Stimulated activated memory B cell treated with anti-CD40 and anti-IgM and Interleukin-4, amounts not matched to agents 10 μg/mL and 1 μg/mL and 100 μg/mL, for 72 hours (primary cell): Measurements from ENCODE around the gene KLF5.
"Not testable (repeated sequence)": the region's sequence is repeated elsewhere in the genome, so short reads cannot be mapped to it uniquely, and the experiment has no call there.

Experiments used
- ATAC-seq: fragments of 150-1000 bp; cut with Tn5 transposase; 2 replicates; pipeline ENCODE4 v1.10.0; 2021
- H3K27ac Mint-ChIP-seq: one replicate; pipeline ENCODE4 v1.8.0; 2022; ENCODE audit warnings: mild to moderate bottlenecking, mixed read lengths
- H3K27me3 Mint-ChIP-seq: one replicate; pipeline ENCODE4 v1.8.0; 2022; ENCODE audit warnings: mixed read lengths
- H3K36me3 Mint-ChIP-seq: one replicate; pipeline ENCODE4 v1.8.0; 2022; ENCODE audit warnings: mixed read lengths
- H3K4me1 Mint-ChIP-seq: one replicate; pipeline ENCODE4 v1.8.0; 2022; ENCODE audit warnings: mixed read lengths
- H3K4me3 Mint-ChIP-seq: one replicate; pipeline ENCODE4 v1.8.0; 2022; ENCODE audit warnings: mild to moderate bottlenecking, moderate library complexity, mixed read lengths
- H3K9me3 Mint-ChIP-seq: one replicate; pipeline ENCODE4 v1.8.0; 2022; ENCODE audit warnings: mixed read lengths

Gene KLF5

GRCh38 chr13:73058736-73059459, at the start of gene KLF5:
TSS of gene KLF5 (plus strand) at chr13:73059005. CDS start at chr13:73059328, 323 bp downstream.
- peak within 1 kb of the TSS; percentile 78 for H3K4me3 Mint-ChIP-seq
- peak within 1 kb of the TSS; percentile 36 for H3K27ac Mint-ChIP-seq
- peaks cover 36% of the 10 kb centered on the region for H3K27me3 Mint-ChIP-seq
- H3K4me1 Mint-ChIP-seq: peaks cover 16% of the 10 kb centered on the region
- H3K9me3 Mint-ChIP-seq: no peaks in the 10 kb centered on the region
- no peaks in the 10 kb centered on the region for H3K36me3 Mint-ChIP-seq
- peak; percentile 99 for ATAC-seq

- Mint-ChIP-seq H3K36me3 (peaks cover 61% of the 10 kb centered on the region), H3K27me3 (no peaks in the 10 kb centered on the region), H3K9me3 (no peaks in the 10 kb centered on the region), H3K27ac (no peak overlapping the region), H3K4me1 (no peaks in the 10 kb centered on the region), H3K4me3 (no peak overlapping the region)
- ATAC-seq: no peak
Measured at GRCh38 chr13:73011751-73012150, 47.1 kb upstream of the KLF5 start.

- ATAC-seq: no peak
- Mint-ChIP-seq H3K27ac (no peak overlapping the region), H3K4me1 (no peaks in the 10 kb centered on the region), H3K27me3 (no peaks in the 10 kb centered on the region), H3K9me3 (no peaks in the 10 kb centered on the region), H3K4me3 (no peak overlapping the region), H3K36me3 (peaks cover 64% of the 10 kb centered on the region)
Measured at GRCh38 chr13:73015805-73016204, 43.0 kb upstream of the KLF5 start.

- no peak for ATAC-seq
Measured at GRCh38 chr13:73018336-73018735, 40.5 kb upstream of the KLF5 start.

GRCh38 chr13:73025217-73026012, 33.4 kb upstream of the KLF5 start:
- no peak for ATAC-seq
- Mint-ChIP-seq H3K4me3 (no peak overlapping the region), H3K9me3 (no peaks in the 10 kb centered on the region), H3K27me3 (no peaks in the 10 kb centered on the region), H3K4me1 (no peaks in the 10 kb centered on the region), H3K27ac (no peak overlapping the region), H3K36me3 (peaks cover 6% of the 10 kb centered on the region)

More at GRCh38 chr13:73018336-73018735, 40.5 kb upstream of the KLF5 start:
- Mint-ChIP-seq H3K27me3 (no peaks in the 10 kb centered on the region), H3K4me1 (no peaks in the 10 kb centered on the region), H3K36me3 (peaks cover 50% of the 10 kb centered on the region), H3K9me3 (no peaks in the 10 kb centered on the region), H3K4me3 (no peak overlapping the region), H3K27ac (no peak overlapping the region)

GRCh38 chr13:73034901-73035300, 23.9 kb upstream of the KLF5 start:
- H3K9me3 Mint-ChIP-seq: no peaks in the 10 kb centered on the region
- no peak overlapping the region for H3K27ac Mint-ChIP-seq
- no peak overlapping the region for H3K4me3 Mint-ChIP-seq
- ATAC-seq: no peak
- H3K4me1 Mint-ChIP-seq: no peaks in the 10 kb centered on the region
- H3K27me3 Mint-ChIP-seq: no peaks in the 10 kb centered on the region
- no peaks in the 10 kb centered on the region for H3K36me3 Mint-ChIP-seq

- H3K4me1 Mint-ChIP-seq: no peaks in the 10 kb centered on the region
- no peaks in the 10 kb centered on the region for H3K27me3 Mint-ChIP-seq
- H3K27ac Mint-ChIP-seq: no peak overlapping the region
- no peaks in the 10 kb centered on the region for H3K9me3 Mint-ChIP-seq
- no peak for ATAC-seq
- no peaks in the 10 kb centered on the region for H3K36me3 Mint-ChIP-seq
- H3K4me3 Mint-ChIP-seq: no peak overlapping the region
Measured at GRCh38 chr13:73035660-73036059, 23.1 kb upstream of the KLF5 start.

- Mint-ChIP-seq H3K9me3 (no peaks in the 10 kb centered on the region), H3K27me3 (no peaks in the 10 kb centered on the region), H3K27ac (no peak overlapping the region), H3K4me1 (no peaks in the 10 kb centered on the region), H3K36me3 (no peaks in the 10 kb centered on the region), H3K4me3 (no peak overlapping the region)
- ATAC-seq: no peak
Measured at GRCh38 chr13:73036566-73036965, 22.2 kb upstream of the KLF5 start.

GRCh38 chr13:73038064-73038463, 20.7 kb upstream of the KLF5 start:
- no peaks in the 10 kb centered on the region for H3K36me3 Mint-ChIP-seq
- ATAC-seq: no peak
- H3K4me3 Mint-ChIP-seq: no peak overlapping the region
- H3K4me1 Mint-ChIP-seq: no peaks in the 10 kb centered on the region
- H3K27ac Mint-ChIP-seq: no peak overlapping the region
- no peaks in the 10 kb centered on the region for H3K9me3 Mint-ChIP-seq
- H3K27me3 Mint-ChIP-seq: no peaks in the 10 kb centered on the region

- H3K36me3 Mint-ChIP-seq: no peaks in the 10 kb centered on the region
- H3K4me1 Mint-ChIP-seq: no peaks in the 10 kb centered on the region
- H3K9me3 Mint-ChIP-seq: no peaks in the 10 kb centered on the region
Measured at GRCh38 chr13:73039201-73040108, 19.4 kb upstream of the KLF5 start.

GRCh38 chr13:73040484-73040883, 18.3 kb upstream of the KLF5 start:
- no peaks in the 10 kb centered on the region for H3K27me3 Mint-ChIP-seq
- ATAC-seq: no peak
- H3K27ac Mint-ChIP-seq: no peak overlapping the region
- H3K4me1 Mint-ChIP-seq: no peaks in the 10 kb centered on the region
- no peaks in the 10 kb centered on the region for H3K36me3 Mint-ChIP-seq
- H3K9me3 Mint-ChIP-seq: no peaks in the 10 kb centered on the region
- H3K4me3 Mint-ChIP-seq: no peak overlapping the region

More at GRCh38 chr13:73039201-73040108, 19.4 kb upstream of the KLF5 start:
- H3K27ac Mint-ChIP-seq: no peak overlapping the region
- no peak for ATAC-seq
- no peak overlapping the region for H3K4me3 Mint-ChIP-seq
- no peaks in the 10 kb centered on the region for H3K27me3 Mint-ChIP-seq

- Mint-ChIP-seq H3K4me1 (no peaks in the 10 kb centered on the region), H3K4me3 (no peak overlapping the region), H3K36me3 (no peaks in the 10 kb centered on the region), H3K27me3 (no peaks in the 10 kb centered on the region), H3K27ac (no peak overlapping the region), H3K9me3 (no peaks in the 10 kb centered on the region)
- ATAC-seq: no peak
Measured at GRCh38 chr13:73040968-73041596, 17.7 kb upstream of the KLF5 start.

GRCh38 chr13:73045031-73045430, 13.8 kb upstream of the KLF5 start:
- no peaks in the 10 kb centered on the region for H3K36me3 Mint-ChIP-seq
- H3K27me3 Mint-ChIP-seq: no peaks in the 10 kb centered on the region
- no peaks in the 10 kb centered on the region for H3K4me1 Mint-ChIP-seq
- no peak for ATAC-seq
- no peaks in the 10 kb centered on the region for H3K9me3 Mint-ChIP-seq
- H3K4me3 Mint-ChIP-seq: no peak overlapping the region
- no peak overlapping the region for H3K27ac Mint-ChIP-seq

- not testable (repeated sequence) for H3K4me1 Mint-ChIP-seq, H3K36me3 Mint-ChIP-seq, H3K27ac Mint-ChIP-seq, H3K4me3 Mint-ChIP-seq, ATAC-seq, H3K9me3 Mint-ChIP-seq, H3K27me3 Mint-ChIP-seq
Measured at GRCh38 chr13:73048615-73049014, 10.2 kb upstream of the KLF5 start.

- peaks cover 7% of the 10 kb centered on the region for H3K4me1 Mint-ChIP-seq
- ATAC-seq: no peak
- no peaks in the 10 kb centered on the region for H3K9me3 Mint-ChIP-seq
- no peak overlapping the region for H3K4me3 Mint-ChIP-seq
- no peak overlapping the region for H3K27ac Mint-ChIP-seq
- H3K27me3 Mint-ChIP-seq: peaks cover 45% of the 10 kb centered on the region
- H3K36me3 Mint-ChIP-seq: no peaks in the 10 kb centered on the region
Measured at GRCh38 chr13:73054712-73055111, 4.1 kb upstream of the KLF5 start.
